ENCODE data around the gene LSAMP.

GRCh38 chr3:116306149-116306548, 139.1 kb downstream of the LSAMP start:
- TF ChIP-seq CTCF (conservative IDR thresholded peaks at IDR 0.05; ENCODE audit: low read depth, low read length) (no peak), MXI1 (IDR thresholded peaks at IDR 0.05; ENCODE audit: borderline replicate concordance, low read depth, low read length) (no peak), BHLHE40 (IDR thresholded peaks at IDR 0.05; ENCODE audit: low read depth, low read length) (no peak), SMC3 (IDR thresholded peaks at IDR 0.05; ENCODE audit: low read depth, low read length) (no peak), RFX5 (IDR thresholded peaks at IDR 0.05; ENCODE audit: low read depth, low read length) (no peak), RAD21 (IDR thresholded peaks at IDR 0.05; ENCODE audit: low read length) (no peak), CEBPB (IDR thresholded peaks at IDR 0.05; ENCODE audit: low read depth, low read length) (no peak), POLR2A (IDR thresholded peaks at IDR 0.05; ENCODE audit: low read depth, low read length) (no peak), FOS (IDR thresholded peaks at IDR 0.05; ENCODE audit: low read depth, low read length) (no peak), CHD1 (IDR thresholded peaks at IDR 0.05; ENCODE audit: low read depth, low read length) (no peak), MAFK (IDR thresholded peaks at IDR 0.05; ENCODE audit: low read depth, low read length) (no peak), USF2 (IDR thresholded peaks at IDR 0.05; ENCODE audit: low read depth, low read length) (no peak), MAZ (IDR thresholded peaks at IDR 0.05; ENCODE audit: borderline replicate concordance, low read depth, low read length) (no peak), RCOR1 (IDR thresholded peaks at IDR 0.05; ENCODE audit: insufficient replicate concordance, low read length) (no peak)
